ENCODE data around the gene KRT2.

- TF ChIP-seq CTCF (IDR thresholded peaks at IDR 0.05) = no peak
- TF ChIP-seq POLR2A (IDR thresholded peaks at IDR 0.05) = no peak
Observed at GRCh38 chr12:52628841-52629240, 23.2 kb downstream of the KRT2 start.
